ENCODE results near the gene SIVA1.
A peak's percentile ranks its signal among the peaks of the same experiment; 100 is the strongest.

Gene SIVA1

DNA sequence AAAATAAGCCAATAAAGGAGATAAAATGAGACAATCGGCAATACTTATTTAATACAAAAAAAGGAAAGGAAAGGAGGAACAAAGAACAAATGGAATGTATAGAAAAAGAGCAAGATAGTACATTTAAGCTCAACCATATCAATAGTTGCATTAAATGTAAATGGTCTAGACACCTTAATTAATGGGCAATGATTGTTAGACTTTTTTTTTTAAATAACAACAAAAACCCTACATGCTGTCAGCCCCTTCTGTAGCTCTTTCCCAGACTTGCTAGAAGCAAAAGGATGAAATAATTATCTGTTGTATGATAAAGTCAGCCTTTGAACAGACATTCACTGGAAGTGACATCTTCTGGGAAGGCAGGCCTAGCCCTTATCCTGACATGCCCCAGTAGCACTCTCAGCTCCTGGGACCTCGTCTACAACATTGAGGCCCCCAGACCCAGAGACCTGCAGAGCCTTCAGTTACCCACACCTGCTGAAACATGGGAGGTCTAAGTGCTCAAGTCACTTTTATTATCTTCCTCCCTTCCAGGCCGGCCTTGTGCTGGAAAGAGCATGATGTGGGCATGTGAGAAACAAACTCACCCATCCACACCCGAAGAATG lies 13.4 kb downstream of the SIVA1 start:
- no peak overlapping the region for H3K4me3 ChIP-seq (ENCODE audit: low read length)
- DNase-seq (ENCODE audit: low read depth, low spot score): no peak

DNA sequence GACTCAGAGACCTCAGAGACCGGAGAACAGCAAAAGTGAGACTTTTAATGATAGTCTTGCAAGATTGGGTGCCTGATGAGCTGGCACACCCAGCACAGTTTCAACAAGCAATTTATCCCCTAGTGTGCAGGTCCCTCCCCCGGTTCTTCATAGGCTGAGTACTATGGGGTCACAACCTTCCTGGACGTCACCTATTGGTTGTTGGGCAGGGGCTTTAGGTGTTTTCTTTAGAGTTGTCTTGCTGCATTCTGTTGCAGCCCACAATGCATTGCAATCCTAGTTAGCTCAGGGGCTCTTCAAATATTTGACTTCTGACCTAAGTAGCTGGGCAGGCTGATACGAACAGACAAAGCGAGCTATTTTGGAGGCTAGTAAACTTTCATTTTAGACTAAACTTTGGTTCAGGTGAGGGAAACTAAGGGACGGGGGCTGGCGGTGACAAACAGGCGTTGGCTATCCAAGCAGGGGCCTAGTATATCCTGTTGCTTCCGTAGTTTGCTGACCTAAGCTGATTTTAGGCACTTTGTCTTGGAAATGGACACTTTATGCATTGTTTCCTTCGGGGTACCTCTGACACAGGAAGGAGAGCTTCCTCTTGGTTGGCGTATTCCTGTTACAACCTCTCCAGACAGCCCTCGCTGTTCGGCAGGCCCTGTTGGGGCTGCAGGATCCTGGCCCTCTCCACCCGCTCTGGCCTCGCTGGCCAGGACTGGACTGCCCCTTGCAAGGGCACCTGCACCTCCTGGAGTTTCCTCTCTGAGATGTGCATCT lies 14.1 kb downstream of the SIVA1 start:
- no peak overlapping the region for H3K4me3 ChIP-seq (ENCODE audit: low read length)
- DNase-seq (ENCODE audit: low read depth, low spot score): no peak

GRCh38 chr14:104767634-104767918 lies 14.6 kb downstream of the SIVA1 start:
- H3K4me3 ChIP-seq (ENCODE audit: low read length): no peak overlapping the region
- DNase-seq (ENCODE audit: low read depth, low spot score): no peak

GRCh38 chr14:104768437-104769323 lies 15.7 kb downstream of the SIVA1 start:
- DNase-seq (ENCODE audit: low read depth, low spot score): peak; percentile 58
- no peak overlapping the region for H3K4me3 ChIP-seq (ENCODE audit: low read length)

DNA sequence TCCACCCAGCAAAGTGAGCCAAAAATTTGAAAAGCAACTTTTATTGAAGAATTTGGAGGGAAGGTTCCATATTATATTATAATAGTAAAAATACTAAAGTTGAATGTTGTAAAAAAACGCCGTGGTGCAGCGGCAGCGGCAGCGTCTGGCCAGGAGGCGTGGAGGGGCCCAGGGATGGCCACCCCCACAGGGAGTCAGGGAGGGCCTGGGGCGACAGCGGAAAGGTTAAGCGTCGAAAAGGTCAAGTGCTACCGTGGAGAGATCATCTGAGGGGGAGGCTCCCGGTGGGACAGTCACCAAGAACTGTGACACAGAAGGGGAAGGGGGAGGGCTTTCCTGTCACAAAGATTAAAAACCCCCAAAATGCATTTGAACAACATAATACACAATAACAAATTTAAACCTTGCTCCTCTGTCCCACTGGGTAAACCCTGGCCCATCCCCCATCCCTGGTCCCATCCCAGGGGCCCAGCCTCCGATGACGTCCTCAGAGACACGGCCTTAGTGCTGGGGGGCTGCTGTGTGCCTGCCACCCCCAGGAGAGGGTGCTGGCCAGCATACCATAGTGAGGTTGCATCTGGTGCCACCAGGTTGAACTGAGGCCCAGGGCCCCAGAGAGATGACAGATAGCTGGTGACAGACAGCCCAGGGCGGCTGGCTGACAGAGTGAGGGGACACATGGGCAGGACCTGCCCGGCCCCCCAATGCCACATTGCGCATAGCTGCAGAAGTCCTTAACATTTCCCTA lies 16.6 kb downstream of the SIVA1 start:
- no peak for DNase-seq (ENCODE audit: low read depth, low spot score)
- H3K4me3 ChIP-seq (ENCODE audit: low read length): no peak overlapping the region

DNA sequence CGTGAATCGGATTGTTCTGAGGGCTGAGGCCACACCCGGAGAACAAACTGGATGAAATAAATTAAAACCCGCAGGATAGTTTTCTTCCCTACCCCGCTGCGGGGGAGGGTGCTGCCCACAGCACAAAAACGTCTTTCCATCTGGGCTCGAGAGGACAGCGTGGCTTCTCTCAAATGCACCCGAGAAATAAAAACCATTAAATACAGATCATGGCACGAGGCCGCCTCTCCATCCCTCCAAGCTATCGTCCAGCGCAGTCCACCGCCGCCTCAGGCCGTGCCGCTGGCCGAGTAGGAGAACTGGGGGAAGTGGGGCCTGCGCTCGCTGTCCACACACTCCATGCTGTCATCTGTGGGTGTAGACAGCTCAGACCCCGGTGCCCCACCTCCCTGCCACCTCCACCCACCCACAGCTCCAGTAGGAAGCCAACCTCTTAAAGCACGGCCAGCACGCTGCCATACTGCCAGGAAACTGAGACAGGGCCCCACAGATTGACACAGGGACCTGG lies 17.2 kb downstream of the SIVA1 start:
- no peak for DNase-seq (ENCODE audit: low read depth, low spot score)
- H3K4me3 ChIP-seq (ENCODE audit: low read length): no peak overlapping the region

GRCh38 chr14:104770851-104771272 lies 17.9 kb downstream of the SIVA1 start:
- H3K4me3 ChIP-seq (ENCODE audit: low read length): no peak overlapping the region
- no peak for DNase-seq (ENCODE audit: low read depth, low spot score)

GRCh38 chr14:104771374-104771773 lies 18.4 kb downstream of the SIVA1 start:
- no peak overlapping the region for H3K4me3 ChIP-seq (ENCODE audit: low read length)
- DNase-seq (ENCODE audit: low read depth, low spot score): no peak

- DNase-seq (ENCODE audit: low read depth, low spot score): no peak
- no peak overlapping the region for H3K4me3 ChIP-seq (ENCODE audit: low read length)
These were observed 19.2 kb downstream of the SIVA1 start for GRCh38 chr14:104771918-104772706.

DNA sequence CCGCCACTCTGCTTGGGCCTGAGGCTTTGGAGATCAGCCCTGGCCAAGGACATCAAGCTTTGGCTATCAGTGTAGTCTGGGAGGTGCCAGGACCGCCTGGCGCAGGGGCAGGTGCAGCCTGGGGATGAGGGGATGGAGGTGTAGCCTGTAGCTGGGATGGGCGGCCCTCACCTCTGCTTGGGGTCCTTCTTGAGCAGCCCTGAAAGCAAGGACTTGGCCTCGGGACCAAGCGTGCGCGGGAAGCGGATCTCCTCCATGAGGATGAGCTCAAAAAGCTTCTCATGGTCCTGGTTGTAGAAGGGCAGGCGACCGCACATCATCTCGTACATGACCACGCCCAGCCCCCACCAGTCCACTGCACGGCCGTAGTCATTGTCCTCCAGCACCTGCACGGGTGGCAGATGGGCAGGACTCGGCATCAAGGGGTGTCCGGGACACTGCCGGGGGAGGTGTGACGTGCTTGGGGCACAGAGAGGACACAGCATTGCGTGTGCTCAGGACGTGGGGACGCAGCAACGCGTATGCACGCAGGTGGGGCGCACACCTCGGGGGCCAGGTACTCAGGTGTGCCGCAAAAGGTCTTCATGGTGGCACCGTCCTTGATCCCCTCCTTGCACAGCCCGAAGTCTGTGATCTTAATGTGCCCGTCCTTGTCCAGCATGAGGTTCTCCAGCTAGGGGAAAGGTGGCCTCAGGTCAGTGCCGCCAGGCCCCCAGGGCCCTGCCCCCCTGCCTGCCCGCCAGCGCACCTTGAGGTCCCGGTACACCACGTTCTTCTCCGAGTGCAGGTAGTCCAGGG lies 20.0 kb downstream of the SIVA1 start:
- no peak overlapping the region for H3K4me3 ChIP-seq (ENCODE audit: low read length)
- DNase-seq (ENCODE audit: low read depth, low spot score): no peak

DNA sequence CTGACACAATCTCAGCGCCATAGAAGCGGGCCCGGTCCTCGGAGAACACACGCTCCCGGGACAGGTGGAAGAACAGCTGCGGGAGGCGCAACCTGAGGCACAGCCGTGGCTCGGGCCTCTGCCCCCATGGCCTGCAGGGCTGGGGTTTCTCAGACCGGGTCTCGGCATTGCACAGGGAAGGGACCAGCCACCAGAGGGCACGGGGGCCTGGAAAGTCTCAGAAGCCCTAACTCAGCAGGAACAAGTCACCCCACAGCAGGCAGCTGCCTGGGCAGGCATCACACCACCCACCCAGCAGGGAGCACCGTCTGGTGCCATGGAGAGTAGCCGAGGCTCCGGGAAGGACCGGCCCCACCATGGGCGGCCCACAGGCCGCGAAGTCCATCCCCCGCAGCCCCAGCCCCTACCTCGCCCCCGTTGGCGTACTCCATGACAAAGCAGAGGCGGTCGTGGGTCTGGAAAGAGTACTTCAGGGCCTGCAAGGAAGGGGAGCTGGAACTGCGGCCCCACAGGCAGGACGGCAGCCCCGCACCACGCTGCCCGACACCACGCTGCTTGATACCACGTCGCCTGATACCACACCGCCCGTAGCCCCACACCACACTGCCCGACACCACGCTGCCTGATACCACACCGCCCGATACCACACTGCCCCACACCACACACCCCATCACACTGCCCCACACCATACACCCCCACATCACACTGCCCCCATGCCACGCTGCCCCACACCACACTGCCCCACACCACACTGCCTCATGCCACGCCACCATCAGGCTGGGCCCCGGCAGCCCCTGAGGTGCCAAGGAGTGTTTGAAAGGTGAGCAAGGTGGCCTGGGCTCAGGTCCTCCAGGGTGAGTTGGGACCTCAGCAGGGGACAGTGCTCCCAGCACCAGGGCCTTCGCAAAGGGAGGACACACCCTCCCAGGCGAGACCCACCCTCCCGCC lies 20.8 kb downstream of the SIVA1 start:
- no peak for DNase-seq (ENCODE audit: low read depth, low spot score)
- no peak overlapping the region for H3K4me3 ChIP-seq (ENCODE audit: low read length)

GRCh38 chr14:104774453-104775072 lies 21.6 kb downstream of the SIVA1 start:
- DNase-seq (ENCODE audit: low read depth, low spot score): no peak

GRCh38 chr14:104775073-104775489 lies 22.1 kb downstream of the SIVA1 start:
- H3K4me3 ChIP-seq (ENCODE audit: low read length): no peak overlapping the region
- DNase-seq (ENCODE audit: low read depth, low spot score): no peak

More at GRCh38 chr14:104774453-104775072, 21.6 kb downstream of the SIVA1 start:
- H3K4me3 ChIP-seq (ENCODE audit: low read length): no peak overlapping the region

DNA sequence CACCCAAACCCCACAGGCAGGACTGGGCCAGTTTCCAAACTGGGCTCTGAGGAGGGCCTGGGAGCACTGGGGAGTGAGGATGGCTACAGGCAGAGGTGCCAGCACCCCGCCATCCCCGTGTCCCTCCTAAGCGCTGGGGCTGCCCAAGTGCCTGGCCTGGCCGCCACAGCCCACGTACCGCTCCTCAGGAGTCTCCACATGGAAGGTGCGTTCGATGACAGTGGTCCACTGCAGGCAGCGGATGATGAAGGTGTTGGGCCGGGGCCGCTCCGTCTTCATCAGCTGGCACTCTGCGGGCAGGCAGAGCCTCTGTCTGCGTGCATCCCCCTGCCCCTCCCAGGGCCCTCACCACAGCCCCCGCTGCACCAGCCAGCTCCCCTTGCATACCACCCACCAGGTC lies 23.5 kb downstream of the SIVA1 start:
- no peak overlapping the region for H3K4me3 ChIP-seq (ENCODE audit: low read length)
- no peak for DNase-seq (ENCODE audit: low read depth, low spot score)

DNA sequence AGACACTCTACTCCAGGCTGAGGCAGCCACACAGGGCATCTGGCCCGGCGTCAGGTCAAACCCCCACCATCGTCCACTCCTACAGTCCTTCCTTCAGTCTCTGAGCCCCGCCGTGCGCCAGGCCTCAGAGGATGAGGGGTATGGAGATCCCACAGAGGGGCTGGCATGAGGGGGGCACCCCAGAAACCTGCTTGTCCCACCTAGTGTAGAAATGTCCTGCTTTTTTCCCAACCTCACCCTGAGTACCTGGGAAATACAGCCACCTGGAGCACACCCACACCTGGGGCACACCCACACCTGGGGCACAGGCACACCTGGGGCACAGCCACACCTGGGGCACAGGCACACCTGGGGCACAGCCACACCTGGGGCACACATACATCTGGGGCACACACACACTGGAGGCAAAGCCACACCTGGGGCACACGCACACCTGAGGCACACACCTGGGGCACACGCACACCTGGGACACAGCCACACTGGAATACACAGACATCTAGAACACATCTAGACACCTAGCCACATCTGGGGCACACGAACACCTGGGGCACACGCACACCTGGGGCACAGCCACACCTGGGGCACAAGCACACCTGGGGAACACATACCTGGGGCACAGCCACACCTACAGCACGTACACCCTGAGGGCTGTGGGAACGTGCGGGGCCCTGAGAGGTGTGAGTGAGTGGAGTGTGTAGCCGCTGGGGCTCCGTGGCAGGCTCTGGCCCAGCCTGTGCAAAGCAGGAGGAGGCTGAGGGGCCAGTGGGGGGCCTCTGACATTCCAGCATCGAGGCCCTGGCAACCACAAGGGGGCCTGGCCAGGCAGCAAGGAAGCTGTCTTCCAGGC lies 24.2 kb downstream of the SIVA1 start:
- DNase-seq (ENCODE audit: low read depth, low spot score): no peak
- H3K4me3 ChIP-seq (ENCODE audit: low read length): no peak overlapping the region

All from Jurkat, Clone E6-1 (cell line).